Left kidney (tissue), 2 donors: ENCODE results near the gene AKR1B15. TPM values are rescaled to one million over a fixed set of nuclear protein-coding genes. Genes with fewer than 3 reads are reported as not detected.
A peak's percentile ranks its signal among the peaks of the same experiment; 100 is the strongest.
"Not testable (repeated sequence)": the region's sequence is repeated elsewhere in the genome, so short reads cannot be mapped to it uniquely, and the experiment has no call there.

Experiments
- DNase-seq: peaks from one replicate; pipeline ENCODE4 v3.0.0-alpha.2; 2013
- polyA plus RNA-seq: library from polyadenylated mRNA; unstranded; fragments of 120-200 nt; gene quantifications from one replicate; pipeline ENCODE4 v1.2.1, GENCODE V29; 2013; ENCODE audit not compliant: insufficient read length

AKR1B15 gene
- polyA plus RNA-seq, 1 donor, result 0.22 TPM

DNA sequence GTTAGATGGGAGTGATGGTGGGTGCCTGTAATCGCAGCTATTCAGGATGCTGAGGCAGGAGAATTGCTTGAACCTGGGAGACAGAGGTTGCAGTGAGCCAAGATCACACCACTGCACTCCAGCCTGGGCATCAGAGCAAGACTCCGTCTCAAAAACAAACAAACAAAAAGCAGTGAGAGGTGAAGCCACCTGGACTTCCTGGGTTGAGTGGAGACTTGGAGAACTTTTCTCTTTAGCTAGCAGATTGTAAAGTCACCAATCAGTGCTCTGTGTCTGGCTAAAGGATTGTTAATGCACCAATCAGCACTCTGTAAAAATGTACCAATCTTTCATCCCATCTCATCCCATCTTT, 14.5 kb downstream of the AKR1B15 start:
- DNase-seq, result not testable (repeated sequence)

DNA sequence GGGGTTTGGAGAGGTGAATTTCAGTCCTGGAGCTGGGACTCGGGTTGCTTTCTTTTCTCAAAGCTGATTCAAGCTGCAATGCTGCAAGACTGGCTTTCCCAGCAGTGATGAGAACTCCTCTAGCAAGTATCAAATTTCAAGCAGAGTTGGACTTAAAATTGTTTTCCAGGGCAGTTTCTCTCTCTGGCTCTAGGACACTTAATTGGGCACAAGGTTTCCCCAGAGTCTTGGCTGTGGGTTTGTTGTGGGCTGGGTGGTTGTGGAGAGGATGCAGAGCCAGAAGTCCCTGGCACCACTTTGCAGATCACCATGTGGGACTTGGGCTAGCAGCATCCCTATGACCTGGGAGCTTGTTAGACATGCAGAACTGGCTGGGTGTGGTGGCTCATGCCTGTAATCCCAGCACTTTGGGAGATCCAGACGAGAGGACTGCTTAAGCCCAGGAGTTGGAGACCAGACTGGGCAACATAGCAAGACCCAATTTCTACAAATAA, 16.8 kb downstream of the AKR1B15 start:
- DNase-seq, result no peak

DNA sequence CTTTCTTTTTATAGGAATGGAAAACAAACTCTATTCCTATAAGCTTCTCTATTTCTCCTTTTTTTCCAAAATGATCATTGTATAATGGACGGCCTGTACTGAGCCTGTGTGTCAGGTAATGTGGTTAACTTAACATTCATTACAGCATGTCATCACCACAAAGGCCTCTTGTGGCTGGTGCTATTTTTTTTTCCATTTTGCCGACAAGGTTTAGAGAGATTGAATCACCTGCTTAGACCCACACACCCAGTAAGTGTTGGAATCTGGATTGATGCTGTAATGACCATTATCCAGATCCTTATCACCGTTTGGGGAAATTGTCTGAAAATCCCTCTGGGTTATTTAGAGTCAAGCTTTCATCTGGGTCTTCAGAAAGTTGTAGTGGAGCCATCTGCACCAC, 18.5 kb downstream of the AKR1B15 start:
- no peak for DNase-seq

DNA sequence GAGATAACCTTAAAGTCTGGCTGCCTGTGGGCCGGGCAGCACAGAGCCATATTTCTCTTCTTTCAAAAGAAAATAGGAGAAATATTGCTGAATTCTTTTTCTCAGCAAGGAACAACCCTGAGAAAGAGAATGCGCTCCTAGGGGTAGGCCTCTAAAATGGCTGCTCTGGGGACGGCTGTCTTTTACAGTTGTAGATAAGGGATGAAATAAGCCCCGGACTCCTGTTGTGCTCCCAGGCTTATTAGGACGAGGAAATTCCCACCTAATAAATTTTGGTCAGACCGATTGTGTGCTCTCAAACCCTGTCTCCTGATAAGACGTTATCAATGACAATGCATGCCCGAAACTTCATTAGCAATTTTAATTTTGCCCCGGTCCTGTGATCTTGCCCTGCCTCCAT, 21.1 kb downstream of the AKR1B15 start:
- DNase-seq, result not testable (repeated sequence)

DNA sequence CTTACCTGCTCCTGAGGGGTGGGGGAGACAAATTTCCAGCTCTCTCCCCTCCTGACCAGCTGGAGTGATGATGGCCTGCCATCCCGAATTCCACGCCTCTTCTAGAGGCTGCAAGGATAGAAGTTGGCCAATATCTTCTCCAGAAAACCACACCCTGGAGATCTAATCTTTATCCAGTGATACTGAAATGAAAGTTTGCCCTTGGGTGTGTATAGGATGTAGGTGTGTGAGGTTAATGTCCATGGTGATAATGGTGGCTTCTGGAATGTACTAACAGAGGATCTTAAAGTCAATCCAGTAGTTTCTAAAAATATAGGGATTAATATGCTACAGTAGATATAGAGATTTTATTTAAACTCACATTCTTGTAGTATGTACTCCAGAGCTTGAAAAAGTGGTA, 22.2 kb downstream of the AKR1B15 start:
- DNase-seq, result no peak

DNA sequence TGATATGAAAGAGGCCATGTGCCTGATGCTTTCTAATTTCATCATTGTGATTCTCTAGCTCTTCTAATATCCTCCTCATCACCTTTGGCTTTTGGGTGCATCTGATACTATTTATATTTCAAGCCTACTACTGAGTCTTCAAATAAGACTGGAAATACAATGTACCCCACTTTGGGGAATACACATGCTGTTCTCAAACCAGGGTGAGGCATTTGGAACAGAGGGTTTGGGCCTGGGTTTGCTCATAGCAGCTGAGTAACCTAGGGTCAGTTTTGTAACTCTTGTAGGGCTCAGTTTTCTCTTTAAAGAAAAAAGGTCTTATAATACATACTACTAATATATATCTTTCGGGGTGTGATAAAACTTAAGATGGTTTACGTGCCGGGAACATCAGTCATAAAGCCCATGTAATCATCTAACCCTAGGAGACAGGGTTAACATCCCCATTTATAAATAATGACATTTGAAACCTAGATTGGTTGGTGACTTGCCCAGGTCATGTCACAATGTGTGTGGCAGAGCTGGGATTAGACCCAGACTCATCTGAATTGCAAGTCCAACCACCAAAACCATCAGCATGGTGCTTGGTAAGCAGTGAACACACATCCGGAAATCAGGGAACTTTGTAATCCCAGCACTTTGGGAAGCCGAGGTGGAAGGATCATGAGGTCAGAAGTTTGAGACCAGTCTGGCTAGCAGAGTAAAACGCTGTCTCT, 23.0 kb downstream of the AKR1B15 start:
- DNase-seq, result no peak

DNA sequence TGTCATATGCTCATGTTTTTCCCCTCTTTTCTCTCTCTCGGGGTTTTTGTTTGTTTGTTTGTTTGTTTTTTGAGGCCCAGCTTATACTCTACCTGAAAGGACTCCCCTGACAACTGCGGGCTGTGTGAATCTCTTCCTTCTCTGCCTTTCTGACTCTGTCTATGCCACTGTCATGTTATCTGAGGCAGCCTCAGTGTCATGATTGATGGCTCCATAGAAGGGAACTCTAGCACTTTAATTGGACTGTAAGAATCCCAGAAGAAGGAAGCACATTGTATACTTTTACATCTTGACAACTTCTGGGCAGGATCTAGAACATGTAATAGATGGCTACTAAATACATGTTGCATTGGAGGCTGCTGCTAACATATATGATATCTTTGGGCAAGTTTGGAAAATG, 25.4 kb downstream of the AKR1B15 start:
- DNase-seq, result no peak

DNA sequence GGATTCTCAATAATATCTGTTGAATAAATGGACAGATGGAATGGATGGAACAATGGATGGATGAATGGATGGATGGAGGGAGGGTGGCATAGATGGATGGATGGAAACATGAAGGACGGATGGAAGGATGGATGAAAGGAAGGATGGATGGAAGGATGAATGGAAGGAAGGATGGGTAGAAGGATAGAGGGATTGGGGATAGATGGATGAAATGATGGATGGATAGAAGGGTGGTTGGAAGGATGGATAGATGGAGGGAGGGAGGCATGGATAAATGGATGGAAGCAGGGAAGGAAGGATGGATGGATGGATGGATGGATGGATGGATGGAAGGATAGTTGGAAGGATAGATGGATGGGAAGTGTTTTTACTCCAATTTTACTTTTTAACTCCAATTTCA, 35.4 kb downstream of the AKR1B15 start:
- DNase-seq, result no peak

DNA sequence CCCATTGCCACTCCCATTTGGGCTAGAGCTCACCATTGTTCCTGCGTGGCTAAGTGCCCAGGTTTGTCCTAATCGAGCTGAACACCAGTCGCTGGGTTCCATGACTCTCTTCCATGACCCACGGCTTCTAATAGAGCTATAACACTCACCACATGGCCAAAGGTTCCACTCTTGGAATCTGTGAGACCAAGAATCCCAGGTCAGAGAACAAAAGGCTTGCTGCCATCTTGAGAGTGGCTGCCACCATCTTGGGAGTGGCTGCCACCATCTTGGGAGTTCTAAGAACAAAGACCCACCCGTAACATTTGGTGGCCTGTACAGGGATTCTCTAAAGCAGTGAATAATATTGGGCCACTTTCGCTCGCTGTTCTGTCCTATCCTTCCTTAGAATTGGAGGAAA, 37.0 kb downstream of the AKR1B15 start:
- no peak for DNase-seq

DNA sequence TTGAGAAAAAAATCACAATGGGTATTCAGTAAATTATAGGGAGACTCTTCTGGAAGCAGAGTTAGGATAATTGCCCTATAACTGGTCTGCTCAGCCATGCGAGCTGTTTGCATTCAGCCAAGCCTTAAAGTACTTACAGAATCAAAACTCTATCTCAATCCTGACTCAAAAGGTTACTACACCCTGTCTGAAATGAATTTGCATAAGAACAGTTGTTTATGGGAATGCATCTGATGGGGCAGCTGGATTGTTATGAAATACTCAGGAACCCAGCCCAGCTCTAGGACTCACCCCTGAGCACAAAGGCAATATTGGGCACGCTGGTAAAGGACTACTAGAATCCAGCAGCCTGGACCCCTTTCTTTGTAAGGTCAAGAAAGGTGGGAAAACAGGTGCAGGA, 38.8 kb downstream of the AKR1B15 start:
- no peak for DNase-seq

DNA sequence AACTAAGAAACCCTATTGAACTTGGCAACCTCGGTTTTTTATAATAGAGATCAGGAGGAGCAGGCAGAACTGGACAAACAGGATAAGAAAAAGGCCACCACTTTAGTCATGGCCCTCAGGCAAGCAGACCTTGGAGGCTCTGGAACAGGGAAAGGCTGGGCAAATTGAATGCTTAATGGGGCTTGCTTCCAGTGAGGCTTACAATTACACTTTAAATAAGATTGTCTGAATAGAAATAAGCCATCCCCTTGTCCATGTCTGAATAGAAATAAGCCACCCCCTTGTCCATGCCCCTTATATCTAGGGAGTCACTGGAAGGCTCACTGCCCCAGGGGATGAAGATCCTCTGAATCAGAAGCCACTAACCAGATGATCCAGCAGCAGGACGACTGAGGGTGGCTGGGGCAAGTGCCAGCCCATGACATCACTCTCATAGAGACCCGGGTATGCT, 40.6 kb downstream of the AKR1B15 start:
- no peak for DNase-seq

DNA sequence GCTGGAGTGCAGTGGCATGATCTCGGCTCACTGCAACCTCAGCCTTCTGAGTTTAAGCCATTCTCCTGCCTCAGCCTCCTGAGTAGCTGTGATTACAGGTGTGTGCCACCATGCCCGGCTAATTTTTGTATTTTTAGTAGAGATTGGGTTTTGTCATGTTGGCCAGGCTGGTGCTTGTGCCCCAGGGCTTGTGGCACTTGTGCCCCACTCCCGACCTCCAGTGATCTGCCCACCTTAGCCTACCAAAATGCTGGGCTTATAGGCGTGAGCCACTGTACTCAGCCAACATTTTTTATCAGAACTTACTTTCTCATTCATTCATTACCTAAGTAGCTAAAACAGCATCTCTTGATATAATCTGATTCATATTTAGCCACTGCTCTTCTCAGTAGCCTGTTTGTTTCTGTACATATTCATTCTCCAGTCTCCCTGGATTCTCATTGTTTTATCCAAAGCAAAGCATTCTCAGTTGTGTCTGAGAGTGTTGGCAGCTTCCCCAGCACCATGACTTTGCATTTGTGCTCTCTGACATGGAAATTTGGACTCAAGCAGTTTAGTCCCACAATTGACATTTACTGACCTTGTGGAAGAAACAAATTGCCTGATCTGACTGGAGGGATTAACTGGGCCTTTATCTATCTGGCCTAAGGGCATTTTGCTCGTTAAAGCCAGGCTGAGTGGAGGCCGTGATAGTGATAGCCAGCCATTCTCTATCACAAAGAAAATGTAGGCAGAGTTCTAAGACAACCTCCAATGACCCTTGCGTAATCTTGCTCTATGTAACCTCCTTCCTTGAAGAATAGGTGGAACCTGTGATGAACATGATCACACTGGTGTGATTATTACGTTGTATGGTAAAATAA, 44.9 kb downstream of the AKR1B15 start:
- no peak for DNase-seq

DNA sequence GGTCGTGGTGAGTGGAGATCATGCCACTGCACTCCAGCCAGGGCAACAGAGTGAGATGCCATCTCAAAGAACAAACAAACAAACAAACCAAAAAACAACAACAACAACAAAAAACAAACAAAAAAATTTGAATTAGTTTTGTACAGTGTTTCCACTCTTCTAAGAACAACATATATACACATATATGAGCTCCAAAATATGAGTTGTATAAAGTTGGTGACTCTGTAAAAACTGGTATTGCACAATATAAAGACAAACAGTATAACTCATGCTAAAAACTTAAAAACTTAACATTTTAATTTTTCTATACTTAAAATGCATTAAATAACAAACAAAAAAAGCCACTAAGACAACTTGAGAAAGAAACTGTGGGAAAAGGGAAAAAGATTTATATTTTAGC, 46.0 kb downstream of the AKR1B15 start:
- DNase-seq, result no peak

DNA sequence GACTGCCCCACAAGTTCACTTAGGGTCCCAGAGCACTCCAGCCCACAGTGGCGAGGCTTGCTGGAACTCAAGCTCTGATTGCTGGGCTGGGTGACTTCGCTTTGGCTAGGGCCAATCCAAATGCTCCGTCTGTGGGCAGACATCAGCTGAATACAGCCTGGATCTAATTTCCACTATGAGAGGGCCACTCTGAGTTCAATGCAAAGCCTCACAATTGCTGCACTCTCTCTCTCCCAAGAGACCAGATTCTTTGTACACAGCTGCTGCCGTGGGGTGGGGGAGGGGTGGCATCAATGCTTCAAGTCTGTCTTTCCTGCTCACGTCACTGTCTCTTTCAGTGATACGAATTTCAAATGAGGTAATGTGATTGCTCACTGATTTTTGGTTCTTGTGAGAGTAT, 50.5 kb downstream of the AKR1B15 start:
- no peak for DNase-seq

DNA sequence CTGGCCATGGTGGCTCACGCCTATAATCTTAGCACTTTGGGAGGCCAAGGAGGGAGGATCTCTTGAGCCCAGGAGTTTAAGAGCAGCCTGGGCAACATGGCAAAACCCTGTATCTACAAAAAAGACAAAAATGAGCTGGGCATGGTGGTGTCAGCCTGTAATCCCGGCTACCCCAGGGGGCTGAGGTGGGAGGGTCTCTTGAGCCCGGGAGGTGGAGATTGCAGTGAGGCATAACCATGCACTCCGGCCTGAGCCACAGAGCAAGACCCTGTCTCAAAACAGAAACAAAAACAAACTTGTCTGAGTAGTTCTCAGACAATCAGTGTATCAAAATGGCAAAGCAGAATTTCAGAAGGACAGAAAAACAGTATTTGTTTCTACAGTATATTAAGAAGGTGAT, 52.5 kb downstream of the AKR1B15 start:
- no peak for DNase-seq

DNA sequence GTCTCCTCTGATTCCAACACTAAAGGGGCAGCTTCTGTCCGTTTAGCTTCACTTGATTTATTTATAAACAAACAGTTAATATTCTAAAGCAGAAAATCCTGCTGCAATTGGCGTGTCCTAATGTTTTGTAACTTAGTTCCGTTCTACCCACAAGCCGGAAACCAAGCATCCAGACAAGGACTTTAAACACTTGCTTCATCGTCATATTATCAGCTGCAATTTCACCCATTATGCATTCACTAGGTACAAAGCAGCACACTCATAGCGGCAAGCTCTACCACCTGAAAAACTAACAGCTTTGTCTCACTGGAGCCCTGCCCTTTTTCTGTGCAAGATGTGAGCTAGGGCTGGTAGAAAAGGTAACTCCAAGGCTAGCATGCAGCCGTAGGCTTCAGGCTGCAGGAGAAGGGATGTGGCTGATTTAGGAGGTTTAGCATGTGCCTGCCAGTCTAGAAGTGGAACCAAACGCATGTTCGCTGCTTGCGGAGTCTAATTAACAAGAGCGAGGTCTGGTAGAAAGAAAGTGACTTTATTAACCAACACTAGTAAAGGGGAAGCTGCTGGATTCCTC, 54.1 kb downstream of the AKR1B15 start:
- DNase-seq, result no peak

DNA sequence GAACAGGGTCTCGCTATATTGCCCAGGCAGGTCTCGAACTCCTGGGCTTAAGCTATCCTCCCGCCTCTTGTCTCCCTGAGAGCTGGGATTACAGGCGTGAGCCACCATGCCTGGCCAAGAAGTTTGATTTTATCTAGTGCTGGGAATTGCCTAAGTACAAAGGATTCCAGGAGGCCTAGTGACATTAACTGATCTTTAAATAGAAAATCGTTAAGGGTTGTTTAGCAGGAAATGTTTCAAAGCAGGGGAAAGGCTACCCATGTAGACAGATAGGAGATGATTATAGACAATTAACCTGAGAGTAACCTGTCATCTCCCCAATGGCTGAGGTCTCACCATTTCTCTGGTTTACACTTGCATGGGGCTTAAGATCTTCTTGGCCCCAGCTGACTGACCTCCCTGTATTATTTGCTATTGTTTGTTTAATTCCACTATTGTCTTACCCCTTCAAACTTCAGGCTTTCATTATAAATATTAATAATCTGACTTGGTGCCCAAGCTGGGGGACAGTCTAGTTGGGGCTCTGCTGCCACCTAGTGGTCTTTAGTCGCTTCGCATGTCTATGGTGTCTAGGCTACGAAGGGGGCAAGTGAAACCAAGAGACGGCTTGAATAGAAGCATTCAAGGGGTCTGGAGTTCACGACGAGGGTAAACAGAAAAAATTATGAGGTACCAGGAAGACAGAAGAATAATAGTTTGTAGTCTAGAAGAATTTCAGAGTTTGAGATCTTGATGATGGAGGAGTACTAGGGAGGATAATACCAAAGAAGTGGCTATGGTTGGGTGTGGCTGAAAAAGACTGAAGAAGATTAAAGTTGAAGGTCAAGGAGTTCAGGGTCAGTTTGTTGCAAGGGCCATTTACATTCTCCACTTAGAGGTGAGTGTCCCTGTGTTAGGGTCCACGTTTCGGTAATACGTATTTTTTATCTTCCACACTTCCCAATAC, 57.3 kb downstream of the AKR1B15 start:
- DNase-seq, result peak; percentile 41

DNA sequence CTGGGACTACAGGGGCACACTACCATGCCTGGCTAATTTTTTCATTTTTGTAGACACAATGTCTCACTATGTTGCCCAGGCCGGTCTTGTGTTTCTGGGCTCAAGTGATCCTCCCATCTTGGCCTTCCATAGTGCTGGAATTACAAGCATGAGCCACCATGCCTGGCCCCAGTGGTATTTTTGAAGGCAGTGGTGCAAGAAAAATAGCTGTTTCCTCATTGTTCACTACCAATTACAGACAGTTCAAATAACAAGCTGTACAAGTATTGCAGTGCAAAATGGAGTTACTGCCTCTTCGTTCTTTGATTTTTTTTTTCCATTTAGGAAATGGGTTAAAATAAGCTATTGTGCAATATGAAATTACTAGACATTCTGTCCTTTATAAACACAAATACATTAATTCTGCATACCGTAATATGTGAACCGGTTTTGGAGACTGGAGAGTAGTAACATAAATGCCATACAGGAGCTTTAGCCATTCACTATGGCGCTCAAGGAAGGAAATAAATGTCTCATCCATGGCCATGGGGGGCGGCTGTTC, 62.8 kb downstream of the AKR1B15 start:
- DNase-seq, result no peak

DNA sequence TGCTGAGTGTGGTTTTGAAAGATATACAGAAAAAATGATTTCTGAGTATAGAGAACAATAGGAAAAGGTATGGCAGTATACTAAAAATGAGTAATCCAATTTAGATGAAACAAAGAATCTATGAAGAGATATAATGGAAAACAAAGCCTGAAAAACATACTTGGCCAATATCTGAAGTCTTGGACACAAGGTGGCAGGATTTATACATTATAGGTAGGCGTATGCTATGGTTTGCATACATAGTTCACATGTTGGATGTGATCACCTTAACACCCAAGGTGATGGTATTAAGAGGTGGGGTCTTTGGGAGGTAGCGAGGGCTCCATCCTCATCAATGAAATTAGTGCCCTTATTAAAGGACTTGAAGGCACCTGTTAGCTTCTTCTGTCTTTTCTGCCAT, 63.3 kb downstream of the AKR1B15 start:
- no peak for DNase-seq

DNA sequence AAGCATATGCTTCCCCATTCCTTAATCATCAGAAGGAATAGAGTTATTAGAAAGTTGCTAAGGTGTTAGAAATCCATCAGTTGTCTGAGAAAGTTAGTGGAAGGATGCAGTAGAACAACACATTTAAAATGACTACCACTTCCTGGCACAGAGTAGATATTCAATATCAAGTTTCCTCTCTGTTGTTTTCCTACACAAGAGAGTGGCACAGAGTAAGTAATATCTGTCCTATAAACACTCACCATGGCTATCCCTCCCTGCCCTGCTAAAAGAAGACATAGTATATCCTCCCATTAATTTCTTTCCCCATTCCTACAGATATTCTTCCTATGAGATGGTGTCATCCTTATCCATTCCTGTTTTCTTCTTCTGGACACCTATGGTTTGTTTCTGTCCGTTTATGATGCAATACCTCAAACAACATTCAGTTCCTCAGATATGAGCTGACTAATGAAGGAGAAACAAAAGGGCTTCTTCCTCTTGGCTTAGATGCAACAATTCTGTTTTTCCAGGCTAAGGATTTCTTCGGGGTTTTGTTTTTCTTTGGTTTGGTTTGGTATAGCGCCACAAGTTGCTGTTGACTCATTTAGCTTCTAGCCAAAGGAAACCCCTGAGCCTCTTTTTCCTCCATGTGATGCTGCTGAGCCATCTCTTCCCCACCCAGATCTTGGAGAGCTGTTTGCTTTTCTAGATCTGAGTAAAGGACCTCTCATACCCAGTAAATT, 64.9 kb downstream of the AKR1B15 start:
- no peak for DNase-seq

DNA sequence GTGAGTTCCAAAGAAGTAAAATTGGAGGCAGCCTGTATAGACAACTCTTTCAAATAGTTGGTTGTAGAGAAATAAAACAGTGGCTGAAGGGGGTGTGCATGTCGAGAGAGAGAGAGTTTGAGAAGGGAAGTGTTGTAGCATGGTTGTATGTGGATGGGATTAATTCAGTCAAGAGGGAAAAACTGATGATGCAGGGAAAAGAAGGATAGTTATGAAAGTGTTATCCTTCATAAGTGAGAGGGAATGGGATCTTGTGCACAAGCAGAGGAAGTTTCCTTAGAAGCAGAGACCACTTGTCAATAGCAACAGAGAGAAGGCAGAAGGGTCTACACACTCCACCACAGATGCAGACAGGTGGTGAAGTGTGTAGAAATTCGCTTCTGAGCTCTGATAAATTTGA, 67.7 kb downstream of the AKR1B15 start:
- DNase-seq, result no peak
